ENCODE results near the gene FANCC. TPM values are rescaled to one million over a fixed set of nuclear protein-coding genes. Genes with fewer than 3 reads are reported as not detected.

The FANCC gene
- total and polyA plus RNA-seq, 2 of the 4 experiments (the other 2 are of a cell fraction) = 4.7 to 6.3 TPM

GRCh38 chr9:95280745-95281144 lies 36.8 kb downstream of the FANCC start:
- no peak overlapping the region for H3K4ac ChIP-seq (ENCODE audit: low read depth, low read length)
- in situ Hi-C loops (cut with MboI; ENCODE audit: low sequenced_read_pairs) (no loop called here), dilution Hi-C loops (cut with HindIII; ENCODE audit: low sequenced_read_pairs, unreplicated experiment) (no loop called here), intact Hi-C loops (cut with micrococcal nuclease) (no loop called here)
- no peak overlapping the region for H4K91ac ChIP-seq (ENCODE audit: insufficient read depth, low read depth, low read length)
- H2AK9ac ChIP-seq (replicated peaks; ENCODE audit: low read depth, low read length, poor library complexity) = no peak overlapping the region
- H3K27me3 ChIP-seq (ENCODE audit: control insufficient read depth, insufficient read depth, low read length) = no peaks in the 10 kb centered on the region
- peaks cover 3% of the 10 kb centered on the region; the same call in 1 of the 2 replicates for H4K20me1 ChIP-seq (ENCODE audit: insufficient read depth, low read length)
- WGBS, 2 experiments (ENCODE audit: extremely low coverage in 2 of 2, insufficient read length in 1 of 2) = no CpG with 5 or more reads among the region's 1 CpG
- H4K8ac ChIP-seq (ENCODE audit: low read depth in 2 of 2, low read length in 2 of 2) = no peak overlapping the region
- ChIA-PET POLR2A (ENCODE audit: unreplicated experiment) (no interaction called here), CTCF (interaction anchor here (0.7 to 1.4 kb wide), 2 partner anchors 16 to 107 kb away, joined by 3 read pairs; no protein-coding TSS in a partner anchor)
- H3K36me3 ChIP-seq (ENCODE audit: control insufficient read depth, insufficient read depth, low read length) = no peaks in the 10 kb centered on the region
- H2BK120ac ChIP-seq (ENCODE audit: low read depth, low read length) = no peak overlapping the region
- H3K9me1 ChIP-seq (ENCODE audit: insufficient read depth, low read length) = no peaks in the 10 kb centered on the region; the same call in 1 of the 2 replicates
- TF ChIP-seq POLR2A (IDR thresholded peaks at IDR 0.05; ENCODE audit: low read depth, low read length) (no peak), CEBPB (IDR thresholded peaks at IDR 0.05; ENCODE audit: low read depth, low read length) (no peak), NFE2L2 (IDR thresholded peaks at IDR 0.05; ENCODE audit: low read depth, low read length) (no peak), RCOR1 (IDR thresholded peaks at IDR 0.05; ENCODE audit: insufficient replicate concordance, low read length) (no peak), SMC3 (IDR thresholded peaks at IDR 0.05; ENCODE audit: low read depth, low read length) (no peak), FOS (IDR thresholded peaks at IDR 0.05; ENCODE audit: low read depth, low read length) (no peak), BHLHE40 (IDR thresholded peaks at IDR 0.05; ENCODE audit: low read depth, low read length) (no peak), RAD21 (IDR thresholded peaks at IDR 0.05; ENCODE audit: low read length) (no peak), RFX5 (IDR thresholded peaks at IDR 0.05; ENCODE audit: low read depth, low read length) (no peak), MAFK (IDR thresholded peaks at IDR 0.05; ENCODE audit: low read depth, low read length) (no peak), MXI1 (IDR thresholded peaks at IDR 0.05; ENCODE audit: borderline replicate concordance, low read depth, low read length) (no peak), ELK1 (IDR thresholded peaks at IDR 0.05; ENCODE audit: borderline replicate concordance, low read depth, low read length) (no peak), MAZ (IDR thresholded peaks at IDR 0.05; ENCODE audit: borderline replicate concordance, low read depth, low read length) (no peak), USF2 (IDR thresholded peaks at IDR 0.05; ENCODE audit: low read depth, low read length) (no peak), CHD1 (IDR thresholded peaks at IDR 0.05; ENCODE audit: low read depth, low read length) (no peak)
- TF ChIP-seq, protein P1, sequence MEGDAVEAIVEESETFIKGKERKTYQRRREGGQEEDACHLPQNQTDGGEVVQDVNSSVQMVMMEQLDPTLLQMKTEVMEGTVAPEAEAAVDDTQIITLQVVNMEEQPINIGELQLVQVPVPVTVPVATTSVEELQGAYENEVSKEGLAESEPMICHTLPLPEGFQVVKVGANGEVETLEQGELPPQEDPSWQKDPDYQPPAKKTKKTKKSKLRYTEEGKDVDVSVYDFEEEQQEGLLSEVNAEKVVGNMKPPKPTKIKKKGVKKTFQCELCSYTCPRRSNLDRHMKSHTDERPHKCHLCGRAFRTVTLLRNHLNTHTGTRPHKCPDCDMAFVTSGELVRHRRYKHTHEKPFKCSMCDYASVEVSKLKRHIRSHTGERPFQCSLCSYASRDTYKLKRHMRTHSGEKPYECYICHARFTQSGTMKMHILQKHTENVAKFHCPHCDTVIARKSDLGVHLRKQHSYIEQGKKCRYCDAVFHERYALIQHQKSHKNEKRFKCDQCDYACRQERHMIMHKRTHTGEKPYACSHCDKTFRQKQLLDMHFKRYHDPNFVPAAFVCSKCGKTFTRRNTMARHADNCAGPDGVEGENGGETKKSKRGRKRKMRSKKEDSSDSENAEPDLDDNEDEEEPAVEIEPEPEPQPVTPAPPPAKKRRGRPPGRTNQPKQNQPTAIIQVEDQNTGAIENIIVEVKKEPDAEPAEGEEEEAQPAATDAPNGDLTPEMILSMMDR (conservative IDR thresholded peaks at IDR 0.05; ENCODE audit: low read depth, low read length) = no peak
- no peak overlapping the region for H2AFZ ChIP-seq (replicated peaks; ENCODE audit: low read length, poor library complexity)
- no peak overlapping the region for H3K14ac ChIP-seq (replicated peaks; ENCODE audit: low read depth, low read length)
- no peak overlapping the region for H4K5ac ChIP-seq (ENCODE audit: low read depth, low read length)
- no peak overlapping the region for H2BK20ac ChIP-seq (ENCODE audit: low read depth, low read length)
- no TSS peak for BruUV-seq (replicated peaks)
- H3K4me2 ChIP-seq (ENCODE audit: low read depth, low read length) = no peak overlapping the region
- no peak for DNase-seq
- H2AK5ac ChIP-seq (ENCODE audit: low read depth, low read length) = no peak overlapping the region
- H3K9me3 ChIP-seq (ENCODE audit: control insufficient read depth, insufficient read depth, low read length) = no peaks in the 10 kb centered on the region; the same call in 1 of the 2 replicates
- H3K27ac ChIP-seq (ENCODE audit: insufficient read depth, low read length) = no peak overlapping the region
- no peak overlapping the region for H3K56ac ChIP-seq (ENCODE audit: extremely low read depth, insufficient read depth, low read length)
- no peak overlapping the region for H2BK5ac ChIP-seq (ENCODE audit: low read depth, low read length, poor library complexity, severe bottlenecking)
- ATAC-seq (ENCODE audit: low read depth) = no peak
- no peak overlapping the region for H2BK15ac ChIP-seq (ENCODE audit: low read depth, low read length)
- H3K18ac ChIP-seq (ENCODE audit: low read depth, low read length) = no peak overlapping the region
- H3K4me3 ChIP-seq (ENCODE audit: insufficient read depth, low read depth, low read length) = no peak overlapping the region
- no peak overlapping the region for H3K23ac ChIP-seq (ENCODE audit: low read depth, low read length)
- H3K4me1 ChIP-seq (ENCODE audit: control insufficient read depth, insufficient read depth, low read length) = peaks cover 2% of the 10 kb centered on the region
- H3K9ac ChIP-seq (ENCODE audit: low read depth, low read length) = no peak overlapping the region
- peaks cover 7% of the 10 kb centered on the region in 2 experiments; a peak in 3 of 4 replicates for H3K79me1 ChIP-seq (ENCODE audit: low read depth in 1 of 2, low read length in 2 of 2)

Measured in IMR-90 (cell line).